Fibroblast of lung (primary cell): Measurements from ENCODE around the gene FMNL2. TPM values are rescaled to one million over a fixed set of nuclear protein-coding genes. Genes with fewer than 3 reads are reported as not detected.

Source experiments
- DNase-seq, 2 donors: peaks; one replicate each; pipeline versions ENCODE4 v3.0.0 to v3.0.0-alpha.2; 2010; ENCODE audit warnings: low read depth in 2 of 2
- H2AFZ ChIP-seq: 2 replicates; pipeline ENCODE4 v1.5.1; 2012; ENCODE audit warnings: low read length, control low read depth, inconsistent platforms
- H3K27ac ChIP-seq: 2 replicates; pipeline ENCODE4 v1.5.1; 2011; ENCODE audit warnings: low read length, control low read depth; ENCODE audit not compliant: insufficient read depth
- H3K27me3 ChIP-seq: 2 replicates; pipeline ENCODE4 v1.5.1; 2011; ENCODE audit warnings: mild to moderate bottlenecking, low read length; ENCODE audit not compliant: control insufficient read depth, insufficient read depth
- H3K36me3 ChIP-seq: 2 replicates; pipeline ENCODE4 v1.5.1; 2011; ENCODE audit warnings: low read length; ENCODE audit not compliant: control insufficient read depth, insufficient read depth
- H3K4me1 ChIP-seq: 2 replicates; pipeline ENCODE4 v1.5.1; 2011; ENCODE audit warnings: low read length; ENCODE audit not compliant: control insufficient read depth, insufficient read depth; ENCODE audit errors: extremely low read depth
- H3K4me2 ChIP-seq: 2 replicates; pipeline ENCODE4 v1.5.1; 2011; ENCODE audit warnings: low read length, control low read depth; ENCODE audit not compliant: insufficient read depth; ENCODE audit errors: extremely low read depth
- H3K4me3 ChIP-seq, 4 experiments: fragments of 200-600 bp in 1 of 4; sonication (generic) in 1 of 4; replicated peaks in 1 of 4; 2 replicates each; pipeline ENCODE4 v1.5.1; 2011 to 2016; ENCODE audit warnings: low read length in 4 of 4, low read depth in 3 of 4, mild to moderate bottlenecking in 3 of 4, control low read depth in 2 of 4, inconsistent platforms in 1 of 4, mixed read lengths in 1 of 4; ENCODE audit not compliant: insufficient read depth in 1 of 4; ENCODE audit errors: control extremely low read depth in 1 of 4
- H3K79me2 ChIP-seq: 2 replicates; pipeline ENCODE4 v1.5.1; 2012; ENCODE audit warnings: mild to moderate bottlenecking, low read length, inconsistent platforms; ENCODE audit not compliant: control insufficient read depth, insufficient read depth
- H3K9ac ChIP-seq: 2 replicates; pipeline ENCODE4 v1.5.1; 2011; ENCODE audit warnings: mild to moderate bottlenecking, low read length, control low read depth; ENCODE audit not compliant: insufficient read depth
- H3K9me3 ChIP-seq: 2 replicates; pipeline ENCODE4 v1.5.1; 2012; ENCODE audit warnings: low read depth, low read length; ENCODE audit not compliant: control insufficient read depth, insufficient read depth
- H4K20me1 ChIP-seq: 2 replicates; pipeline ENCODE4 v1.5.1; 2011; ENCODE audit warnings: low read length; ENCODE audit not compliant: control insufficient read depth, insufficient read depth; ENCODE audit errors: extremely low read depth
- EZH2 ChIP-seq: IDR thresholded peaks from 2 replicates; pipeline ENCODE4 v1.5.1; 2012; ENCODE audit warnings: low read length, control low read depth, mild to moderate bottlenecking; ENCODE audit errors: missing control alignments
- polyA plus RNA-seq, 2 donors: library from polyadenylated mRNA; depleted of rRNA in 1 of 2; stranded (reverse) in 1 of 2; unstranded in 1 of 2; fragments of >200 nt; gene quantifications; 2 replicates each; pipeline ENCODE4 v1.2.1, GENCODE V29; 2011 to 2012; ENCODE audit warnings: missing spikeins in 1 of 2
- total RNA-seq: library from RNA; depleted of rRNA; stranded (reverse); fragments of >200 nt; gene quantifications from 2 replicates; pipeline ENCODE4 v1.2.1, GENCODE V29; 2014
- TF ChIP-seq, protein P1 (sequence below), 2 donors: IDR thresholded peaks in 1 of 2; conservative IDR thresholded peaks in 1 of 2; 1 replicate in 1 of 2; 2 replicates in 1 of 2; pipeline ENCODE4 v1.5.1; 2011 to 2012; ENCODE audit warnings: low read length in 2 of 2, control low read depth in 1 of 2, inconsistent platforms in 1 of 2, low read depth in 1 of 2, mild to moderate bottlenecking in 1 of 2

Gene FMNL2
- total and polyA plus RNA-seq, 2 donors (not counting 1 experiment from before 2014, with no cell fraction given), result 12.0 to 30.2 TPM

DNA sequence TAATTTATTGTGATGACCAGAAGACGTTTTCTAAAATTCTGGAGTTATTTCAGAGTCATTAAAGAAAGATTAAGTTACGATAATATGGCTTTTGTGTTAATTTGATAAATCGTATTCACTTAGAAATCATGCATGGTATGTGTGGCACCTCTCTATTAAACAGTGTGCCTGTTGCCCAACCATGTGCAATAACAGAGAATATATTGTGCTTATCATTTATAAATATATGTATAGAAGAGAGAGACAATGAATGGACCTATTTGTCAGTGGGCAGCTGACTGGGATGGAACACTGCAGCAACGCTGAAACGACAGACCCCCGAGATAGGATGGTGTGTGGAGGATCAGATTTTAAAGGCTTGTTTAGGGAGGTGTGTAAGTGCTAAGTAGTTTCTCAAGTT, 172.9 kb downstream of the FMNL2 start:
- TF ChIP-seq, protein P1, sequence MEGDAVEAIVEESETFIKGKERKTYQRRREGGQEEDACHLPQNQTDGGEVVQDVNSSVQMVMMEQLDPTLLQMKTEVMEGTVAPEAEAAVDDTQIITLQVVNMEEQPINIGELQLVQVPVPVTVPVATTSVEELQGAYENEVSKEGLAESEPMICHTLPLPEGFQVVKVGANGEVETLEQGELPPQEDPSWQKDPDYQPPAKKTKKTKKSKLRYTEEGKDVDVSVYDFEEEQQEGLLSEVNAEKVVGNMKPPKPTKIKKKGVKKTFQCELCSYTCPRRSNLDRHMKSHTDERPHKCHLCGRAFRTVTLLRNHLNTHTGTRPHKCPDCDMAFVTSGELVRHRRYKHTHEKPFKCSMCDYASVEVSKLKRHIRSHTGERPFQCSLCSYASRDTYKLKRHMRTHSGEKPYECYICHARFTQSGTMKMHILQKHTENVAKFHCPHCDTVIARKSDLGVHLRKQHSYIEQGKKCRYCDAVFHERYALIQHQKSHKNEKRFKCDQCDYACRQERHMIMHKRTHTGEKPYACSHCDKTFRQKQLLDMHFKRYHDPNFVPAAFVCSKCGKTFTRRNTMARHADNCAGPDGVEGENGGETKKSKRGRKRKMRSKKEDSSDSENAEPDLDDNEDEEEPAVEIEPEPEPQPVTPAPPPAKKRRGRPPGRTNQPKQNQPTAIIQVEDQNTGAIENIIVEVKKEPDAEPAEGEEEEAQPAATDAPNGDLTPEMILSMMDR (conservative IDR thresholded peaks at IDR 0.05 in 1 of 2, IDR thresholded peaks at IDR 0.05 in 1 of 2; ENCODE audit: low read depth in 1 of 2, low read length in 2 of 2), result no peak
- TF ChIP-seq EZH2, result no peak
- H3K4me3 ChIP-seq, result no peak overlapping the region
- peaks cover 11% of the 10 kb centered on the region for H3K4me1 ChIP-seq
- no peak overlapping the region for H2AFZ ChIP-seq
- H3K9ac ChIP-seq, result no peak overlapping the region
- peaks cover 2% of the 10 kb centered on the region for H3K79me2 ChIP-seq
- no peaks in the 10 kb centered on the region for H3K9me3 ChIP-seq
- no peak overlapping the region for H3K4me2 ChIP-seq
- H4K20me1 ChIP-seq, result no peaks in the 10 kb centered on the region
- no peaks in the 10 kb centered on the region for H3K36me3 ChIP-seq
- H3K27ac ChIP-seq, result no peak overlapping the region
- H3K27me3 ChIP-seq, result no peaks in the 10 kb centered on the region
- DNase-seq, result no peak

DNA sequence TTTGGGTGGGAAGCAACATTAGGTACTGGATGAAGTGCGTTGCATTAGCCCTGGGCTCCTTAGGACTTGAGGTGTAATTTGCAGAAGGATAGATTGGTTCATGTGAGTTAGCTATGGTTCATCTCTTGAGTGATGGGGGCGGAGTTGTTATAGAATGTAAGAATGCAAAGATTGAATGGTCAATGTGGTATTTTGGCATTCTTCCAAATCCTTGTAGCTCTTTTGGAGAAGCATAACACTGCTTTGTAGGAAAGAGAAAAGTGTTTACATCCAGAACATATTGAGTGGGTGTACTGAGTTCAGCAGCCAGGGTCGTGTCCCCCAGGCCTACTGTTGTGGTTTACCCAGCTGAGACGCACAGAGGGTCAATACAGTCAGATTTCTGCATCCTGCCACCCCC, 173.5 kb downstream of the FMNL2 start:
- no peak overlapping the region for H3K27ac ChIP-seq
- H3K9ac ChIP-seq, result no peak overlapping the region
- H3K4me2 ChIP-seq, result no peak overlapping the region
- H3K4me1 ChIP-seq, result peaks cover 11% of the 10 kb centered on the region
- DNase-seq, result peak; percentile 71 to 88
- no peak for TF ChIP-seq EZH2
- H3K36me3 ChIP-seq, result no peaks in the 10 kb centered on the region
- no peaks in the 10 kb centered on the region for H3K27me3 ChIP-seq
- peaks cover 2% of the 10 kb centered on the region for H3K79me2 ChIP-seq
- H2AFZ ChIP-seq, result no peak overlapping the region
- no peak overlapping the region for H3K4me3 ChIP-seq
- H3K9me3 ChIP-seq, result no peaks in the 10 kb centered on the region
- no peaks in the 10 kb centered on the region for H4K20me1 ChIP-seq

DNA sequence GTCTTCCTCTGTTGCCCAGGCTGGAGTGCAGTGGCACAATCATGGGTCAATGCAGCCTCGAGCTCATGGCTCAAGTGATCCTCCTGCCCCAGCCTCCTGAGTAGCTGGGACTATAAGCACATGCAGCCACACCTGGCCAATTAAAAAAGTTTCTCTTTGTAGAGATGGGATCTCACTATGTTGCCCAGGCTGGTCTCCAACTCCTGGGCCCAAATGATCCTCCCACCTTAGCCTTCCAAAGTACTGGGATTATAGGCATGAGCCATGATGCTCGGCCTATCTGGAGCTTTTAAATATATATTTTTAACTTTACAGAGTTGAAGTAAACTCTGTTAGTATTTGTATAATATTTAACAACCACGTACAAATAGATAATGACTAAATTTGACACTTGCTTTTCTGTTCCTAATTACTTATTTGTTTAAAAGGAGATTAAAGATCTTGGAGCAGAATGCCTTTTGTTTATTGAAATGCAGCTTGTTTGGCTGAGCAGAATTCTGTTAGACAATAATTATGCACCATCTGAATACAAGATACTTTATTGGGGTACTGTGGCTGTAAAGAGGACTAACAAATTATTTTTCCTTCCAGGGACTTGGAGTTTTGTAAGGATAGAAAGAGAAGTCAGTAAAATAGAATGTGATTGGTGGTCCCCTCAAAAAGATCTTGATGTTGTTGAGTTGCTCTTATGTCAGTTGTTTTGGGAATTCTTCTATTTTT, 175.0 kb downstream of the FMNL2 start:
- Histone ChIP-seq H3K79me2 (peaks cover 2% of the 10 kb centered on the region), H3K9me3 (no peaks in the 10 kb centered on the region), H4K20me1 (no peaks in the 10 kb centered on the region), H3K4me2 (no peak overlapping the region), H3K9ac (no peak overlapping the region), H3K27ac (no peak overlapping the region), H3K4me1 (peaks cover 8% of the 10 kb centered on the region), H2AFZ (no peak overlapping the region), H3K36me3 (no peaks in the 10 kb centered on the region), H3K4me3 (no peak overlapping the region), H3K27me3 (no peaks in the 10 kb centered on the region)
- TF ChIP-seq, protein P1 (conservative IDR thresholded peaks at IDR 0.05 in 1 of 2, IDR thresholded peaks at IDR 0.05 in 1 of 2; ENCODE audit: low read depth in 1 of 2, low read length in 2 of 2), result no peak
- TF ChIP-seq EZH2, result no peak
- DNase-seq, result no peak
